Measurements from ENCODE around the gene EPB41L4A.

DNA sequence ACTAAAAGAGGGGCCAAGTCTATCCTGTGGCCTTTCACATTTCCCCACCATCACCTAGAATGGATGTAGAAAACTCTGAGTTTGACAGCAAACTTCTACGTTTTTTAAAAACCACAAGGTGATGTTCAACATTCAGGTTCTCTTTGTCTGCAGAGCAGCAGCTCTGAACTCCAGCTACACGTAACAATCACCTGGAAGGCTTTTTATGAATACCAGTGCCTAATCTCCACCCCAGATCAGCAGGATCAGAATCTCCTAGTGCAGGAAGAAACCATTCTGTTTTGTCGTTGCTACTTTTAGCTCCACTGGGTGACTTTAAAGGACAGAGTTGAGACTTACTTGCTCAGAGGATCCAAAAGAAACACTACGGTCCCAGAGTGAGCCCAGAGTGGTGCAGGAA lies 44.3 kb downstream of the EPB41L4A start:
- TF ChIP-seq EZH2 (IDR thresholded peaks at IDR 0.05; ENCODE audit: insufficient read depth, low read length) = no peak
- TF ChIP-seq, protein P1, sequence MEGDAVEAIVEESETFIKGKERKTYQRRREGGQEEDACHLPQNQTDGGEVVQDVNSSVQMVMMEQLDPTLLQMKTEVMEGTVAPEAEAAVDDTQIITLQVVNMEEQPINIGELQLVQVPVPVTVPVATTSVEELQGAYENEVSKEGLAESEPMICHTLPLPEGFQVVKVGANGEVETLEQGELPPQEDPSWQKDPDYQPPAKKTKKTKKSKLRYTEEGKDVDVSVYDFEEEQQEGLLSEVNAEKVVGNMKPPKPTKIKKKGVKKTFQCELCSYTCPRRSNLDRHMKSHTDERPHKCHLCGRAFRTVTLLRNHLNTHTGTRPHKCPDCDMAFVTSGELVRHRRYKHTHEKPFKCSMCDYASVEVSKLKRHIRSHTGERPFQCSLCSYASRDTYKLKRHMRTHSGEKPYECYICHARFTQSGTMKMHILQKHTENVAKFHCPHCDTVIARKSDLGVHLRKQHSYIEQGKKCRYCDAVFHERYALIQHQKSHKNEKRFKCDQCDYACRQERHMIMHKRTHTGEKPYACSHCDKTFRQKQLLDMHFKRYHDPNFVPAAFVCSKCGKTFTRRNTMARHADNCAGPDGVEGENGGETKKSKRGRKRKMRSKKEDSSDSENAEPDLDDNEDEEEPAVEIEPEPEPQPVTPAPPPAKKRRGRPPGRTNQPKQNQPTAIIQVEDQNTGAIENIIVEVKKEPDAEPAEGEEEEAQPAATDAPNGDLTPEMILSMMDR (IDR thresholded peaks at IDR 0.05; ENCODE audit: insufficient read depth, low read depth, low read length) = no peak
